GOT3 (cell line): ENCODE measurements around the gene MYLK3.

ENCODE experiments used
- DNase-seq: peaks from one replicate; lab custom pipeline; 2025; ENCODE audit warnings: mixed read lengths; lab: John Stamatoyannopoulos, UW

MYLK3 gene

DNA sequence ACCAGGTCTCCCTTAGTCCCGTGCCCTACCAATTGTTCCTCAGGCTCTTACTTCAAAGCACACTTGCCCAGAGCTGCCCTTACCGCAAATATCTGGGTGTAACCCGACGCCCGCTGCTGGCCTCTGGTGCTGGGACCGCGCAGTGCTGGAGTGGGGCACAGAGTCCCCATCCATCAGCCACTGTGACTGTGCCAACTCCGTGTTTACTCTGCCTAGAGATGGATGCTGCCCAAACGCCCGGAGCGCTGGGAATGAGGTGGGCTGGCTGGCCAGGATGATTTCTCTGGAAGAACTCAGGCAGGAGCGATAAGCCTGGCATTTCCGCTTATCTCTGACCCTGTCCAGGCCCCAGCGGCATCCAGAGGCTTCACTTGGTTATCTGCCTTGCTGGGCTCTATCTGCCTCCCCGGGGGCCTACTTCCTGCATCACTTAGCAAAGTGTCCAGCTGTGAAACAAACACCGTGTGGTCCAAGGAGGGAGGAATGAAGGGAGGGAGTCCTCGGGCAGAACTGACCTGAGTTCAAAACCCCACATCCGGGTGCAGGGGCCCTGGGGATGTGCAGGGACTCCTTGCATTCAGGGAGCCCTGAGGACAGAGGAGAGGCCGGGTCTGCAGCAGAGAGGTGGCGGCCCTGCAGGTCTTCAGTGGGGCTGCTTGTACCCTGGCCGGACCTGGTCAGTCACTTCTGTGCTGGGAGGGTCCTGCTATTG lies 9.4 kb upstream of the MYLK3 start:
- DNase-seq = no peak

DNA sequence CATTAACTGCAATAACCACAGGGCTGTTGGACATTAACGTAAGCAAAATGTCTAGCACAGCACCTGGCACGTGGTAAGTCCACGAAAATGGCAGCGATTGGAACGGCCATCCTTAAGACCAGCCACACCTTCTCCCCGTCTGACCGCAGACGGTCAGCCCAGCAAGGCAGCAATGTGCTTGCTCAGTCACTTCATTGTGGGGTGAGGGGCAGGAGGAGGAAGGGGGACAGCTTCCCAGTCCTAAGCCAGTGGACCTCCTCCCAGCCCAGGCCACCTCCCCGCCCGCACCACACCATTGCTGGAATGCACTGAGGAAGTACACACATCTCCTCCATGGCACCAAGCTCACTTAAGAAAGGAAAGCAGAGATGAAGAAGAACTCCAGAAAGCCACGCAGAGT lies 8.6 kb upstream of the MYLK3 start:
- no peak for DNase-seq

DNA sequence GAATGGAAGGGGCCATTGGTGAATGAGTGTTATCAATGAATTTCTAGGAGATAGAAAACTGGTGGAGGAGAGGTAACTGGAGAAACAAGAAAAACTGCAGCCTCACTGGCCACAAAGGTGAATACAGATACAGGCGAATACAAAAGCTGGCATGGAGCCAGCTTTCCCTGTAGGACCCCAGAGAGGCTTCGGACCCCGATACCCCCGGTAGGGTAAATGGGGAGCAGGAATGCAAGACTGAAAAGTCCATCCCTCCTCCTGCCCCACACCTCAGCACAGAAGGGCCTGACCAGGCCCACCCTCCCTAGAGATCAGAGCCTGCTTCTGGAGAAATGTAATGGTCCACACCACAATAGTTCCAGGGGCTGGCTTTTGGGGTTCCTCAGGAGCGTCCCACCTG lies 4.9 kb upstream of the MYLK3 start:
- DNase-seq = no peak

DNA sequence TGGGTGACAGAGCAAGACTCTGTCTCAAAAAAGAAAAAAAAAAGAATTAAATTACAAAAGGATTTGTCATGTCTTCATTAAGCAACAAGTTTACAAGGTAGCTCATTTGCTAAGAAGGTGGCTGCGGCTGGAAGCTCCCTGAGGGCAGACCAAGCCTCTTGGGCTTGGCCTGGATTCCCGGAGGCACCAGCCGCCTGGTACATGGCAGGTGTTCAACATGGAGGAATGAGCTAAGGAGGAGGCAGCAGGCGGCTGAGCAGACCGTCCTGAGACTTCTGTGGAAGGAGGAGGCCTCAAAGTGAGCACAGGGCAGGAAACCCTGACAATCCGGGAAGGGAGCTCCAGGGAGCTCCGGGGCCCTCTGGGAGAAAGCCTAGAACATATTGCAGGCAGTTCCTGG lies 3.2 kb upstream of the MYLK3 start:
- no peak for DNase-seq

DNA sequence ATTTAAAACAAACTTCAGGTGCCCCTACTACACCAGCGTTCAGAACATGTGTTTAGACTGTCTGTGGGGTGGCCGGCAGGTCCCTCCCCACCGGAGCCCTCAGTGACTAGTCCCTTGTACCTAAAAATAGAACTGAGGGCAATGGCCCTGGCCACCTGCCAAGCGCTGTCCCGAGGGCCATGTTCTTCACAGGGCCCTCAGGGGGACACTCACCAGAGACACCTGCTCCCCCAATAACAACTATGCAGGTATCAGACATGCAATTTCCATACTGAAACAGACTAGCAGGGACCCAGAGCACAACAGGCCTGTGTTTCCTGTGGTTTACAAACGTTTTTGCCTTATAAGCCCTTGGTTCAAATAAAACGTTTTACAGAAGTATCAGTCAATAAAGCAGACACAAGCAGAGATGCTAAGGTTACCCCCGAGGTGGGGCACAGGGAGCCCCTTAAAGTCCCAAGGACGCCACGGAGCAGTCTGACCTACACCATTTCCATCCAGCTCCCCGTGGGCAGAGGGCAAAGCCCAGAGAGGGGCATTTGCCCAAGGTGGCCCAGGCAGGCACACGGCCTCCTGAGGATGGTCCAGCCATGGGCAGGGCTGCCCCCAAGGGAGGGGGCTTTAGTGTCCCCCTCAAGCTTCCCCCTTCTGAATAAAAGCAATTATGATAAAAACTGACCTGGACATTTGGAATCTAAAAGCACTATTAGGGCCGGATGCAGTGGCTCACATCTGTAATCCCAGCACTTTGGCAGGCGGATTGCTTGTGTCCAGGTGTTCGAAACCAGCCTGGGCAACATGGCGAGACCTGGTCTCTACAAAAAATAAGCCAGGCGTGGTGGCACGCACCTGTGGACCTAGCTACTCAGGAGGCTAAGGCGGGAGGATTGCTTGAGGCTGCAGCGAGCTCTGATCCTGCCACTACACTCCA lies 896 bp upstream of the MYLK3 start:
- no peak for DNase-seq

DNA sequence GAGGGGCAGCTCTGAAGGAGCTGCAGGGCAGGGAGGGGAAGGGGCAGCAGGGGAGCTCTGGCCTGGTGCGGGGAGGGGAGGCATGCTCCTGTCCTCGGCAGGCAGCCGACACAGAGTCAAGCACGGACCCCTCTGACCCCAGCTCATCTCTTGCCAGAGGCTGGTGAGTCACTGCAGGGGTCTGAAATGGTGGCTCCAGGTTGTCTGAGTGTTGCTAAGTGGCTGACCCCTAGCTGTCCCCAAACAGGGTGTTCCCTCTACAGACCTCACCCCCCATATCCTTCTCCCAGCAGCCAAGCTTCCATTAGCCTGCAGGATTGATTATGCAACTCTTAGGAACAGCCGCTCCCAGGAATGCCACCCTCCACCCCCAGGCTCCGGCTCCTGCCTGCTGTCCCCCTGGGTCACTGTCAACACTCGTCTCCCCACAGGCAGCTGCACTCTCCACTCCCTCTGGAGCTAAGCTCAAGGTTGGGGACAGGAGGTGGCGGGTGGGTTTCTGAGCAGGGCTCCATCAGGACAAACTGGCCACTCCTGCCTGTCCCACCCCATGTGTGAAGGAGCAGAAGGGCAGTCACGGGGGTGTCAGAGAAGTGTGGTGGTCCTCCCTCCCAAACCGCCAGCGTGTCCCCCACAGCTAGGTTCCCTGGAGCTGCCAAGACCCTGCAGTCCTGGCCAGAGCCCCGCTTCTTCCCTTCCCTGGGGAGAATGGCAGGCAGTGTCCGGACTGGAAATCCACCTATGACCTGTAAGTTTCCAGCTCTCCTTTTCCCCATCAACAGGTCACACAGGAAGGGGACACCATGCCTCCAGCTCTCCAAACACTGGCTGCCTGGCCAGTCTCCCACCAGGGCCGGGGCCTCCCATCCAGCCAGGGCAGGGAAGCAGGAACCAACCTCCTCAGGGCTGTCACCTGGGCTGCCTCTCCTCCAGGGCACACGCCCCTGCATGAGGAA lies 1.0 kb downstream of the MYLK3 start:
- DNase-seq = no peak

DNA sequence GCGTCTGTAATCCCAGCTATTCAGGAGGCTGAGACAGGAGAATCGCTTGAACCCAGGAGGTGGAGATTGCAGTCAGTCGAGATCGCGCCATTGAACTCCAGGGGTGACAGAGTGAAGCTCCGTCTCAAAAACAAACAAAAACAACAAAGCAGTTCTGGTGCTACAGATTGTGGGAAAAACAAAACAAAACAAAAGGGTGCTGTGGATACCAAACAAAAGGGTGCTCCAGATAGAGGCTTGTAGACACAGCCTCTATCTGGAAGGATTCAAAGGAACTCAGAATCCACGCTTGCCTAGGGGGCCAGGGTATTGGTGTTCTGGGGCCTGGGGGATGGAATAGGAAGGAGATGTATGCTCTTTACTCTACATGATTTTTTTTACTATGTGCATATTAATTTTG lies 2.5 kb downstream of the MYLK3 start:
- DNase-seq = no peak

DNA sequence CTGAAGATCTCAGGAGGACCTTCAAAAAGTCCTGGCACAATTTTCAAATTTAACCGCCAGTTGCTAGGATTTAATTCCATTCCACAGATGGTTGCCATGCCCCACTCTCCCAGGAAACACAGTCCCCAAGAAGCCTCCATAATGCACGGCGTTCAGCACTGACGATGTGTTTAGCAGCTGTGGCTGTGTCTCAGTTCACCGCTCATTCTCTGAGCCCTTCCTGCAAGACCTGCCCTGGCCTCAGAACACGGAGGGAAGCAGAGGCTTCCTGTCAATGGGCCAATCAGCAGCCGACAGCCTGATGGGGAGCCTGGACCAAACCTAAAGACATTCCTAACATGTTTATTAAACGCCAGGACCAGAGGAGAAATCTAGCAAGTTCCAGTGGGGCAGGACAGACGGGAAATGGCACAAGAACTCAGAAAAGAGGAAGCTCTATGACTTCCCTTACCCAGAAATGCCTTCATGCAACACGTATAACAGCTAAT lies 4.9 kb downstream of the MYLK3 start:
- no peak for DNase-seq

DNA sequence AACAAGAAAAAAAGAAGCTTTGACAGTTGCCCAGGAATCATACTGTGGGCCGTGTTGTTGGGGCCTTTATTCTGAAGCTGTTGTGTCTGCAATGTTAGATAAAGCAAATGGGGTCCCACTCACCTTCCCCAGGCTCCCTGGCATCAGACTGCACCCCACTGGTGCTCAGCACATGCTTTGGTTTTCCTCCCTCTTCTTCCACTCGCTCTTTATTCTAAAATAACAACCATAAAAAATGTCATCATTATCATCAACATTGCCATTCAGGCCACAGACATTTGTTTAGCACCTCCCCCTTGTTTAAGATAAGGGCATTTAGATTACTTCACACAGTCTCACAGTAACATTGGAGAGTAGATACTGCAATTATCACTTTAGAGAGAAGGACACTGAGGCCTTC lies 8.2 kb downstream of the MYLK3 start:
- no peak for DNase-seq

DNA sequence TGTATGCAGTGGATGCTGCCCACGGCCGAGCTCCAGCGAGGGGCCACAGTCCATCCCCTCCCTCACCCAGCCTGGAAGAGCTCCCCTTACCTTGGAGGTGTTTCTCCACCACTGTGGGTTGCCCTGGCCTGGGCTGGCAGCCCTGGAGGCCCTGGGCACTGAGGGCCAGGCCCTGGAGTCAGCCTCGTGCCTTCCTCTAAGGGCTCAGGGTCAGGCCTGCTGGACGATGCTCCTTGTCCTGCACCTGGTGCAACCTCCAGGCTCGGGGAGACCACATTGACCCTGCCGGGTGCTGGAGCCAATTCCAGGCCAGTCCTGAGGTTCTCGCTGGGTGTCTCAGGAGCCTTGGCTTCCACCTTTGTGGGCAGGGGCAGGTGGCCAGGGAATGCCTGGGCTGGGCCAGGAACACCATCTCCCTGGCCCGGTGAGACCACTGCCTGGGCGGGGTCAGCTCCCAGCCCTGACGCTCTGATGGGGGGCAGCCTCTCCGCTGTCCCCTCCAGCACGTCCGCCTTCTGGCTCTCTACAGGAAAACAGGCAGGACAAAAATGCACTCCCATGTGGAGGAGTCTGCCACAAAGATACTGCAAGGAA lies 10.4 kb downstream of the MYLK3 start:
- DNase-seq = no peak

DNA sequence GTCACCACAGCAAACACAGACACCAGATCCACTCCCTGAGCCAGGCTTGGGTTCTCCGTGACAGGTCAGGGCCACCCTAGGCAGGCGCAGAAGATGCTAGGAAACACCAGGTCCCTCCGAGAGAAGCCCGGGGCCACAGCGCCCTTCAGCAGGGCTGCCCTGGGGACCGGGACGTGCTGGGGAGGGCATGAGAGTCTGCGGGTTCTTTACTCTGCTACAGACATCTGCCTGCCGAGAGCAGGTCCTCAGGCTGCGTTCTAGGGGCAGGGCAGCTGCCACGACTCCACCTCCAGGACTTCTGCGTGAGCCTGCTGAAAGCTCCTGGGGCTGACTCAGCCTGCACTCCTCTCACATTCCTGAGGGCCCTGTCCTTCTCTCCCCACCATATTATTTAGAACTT lies 11.4 kb downstream of the MYLK3 start:
- DNase-seq = no peak

DNA sequence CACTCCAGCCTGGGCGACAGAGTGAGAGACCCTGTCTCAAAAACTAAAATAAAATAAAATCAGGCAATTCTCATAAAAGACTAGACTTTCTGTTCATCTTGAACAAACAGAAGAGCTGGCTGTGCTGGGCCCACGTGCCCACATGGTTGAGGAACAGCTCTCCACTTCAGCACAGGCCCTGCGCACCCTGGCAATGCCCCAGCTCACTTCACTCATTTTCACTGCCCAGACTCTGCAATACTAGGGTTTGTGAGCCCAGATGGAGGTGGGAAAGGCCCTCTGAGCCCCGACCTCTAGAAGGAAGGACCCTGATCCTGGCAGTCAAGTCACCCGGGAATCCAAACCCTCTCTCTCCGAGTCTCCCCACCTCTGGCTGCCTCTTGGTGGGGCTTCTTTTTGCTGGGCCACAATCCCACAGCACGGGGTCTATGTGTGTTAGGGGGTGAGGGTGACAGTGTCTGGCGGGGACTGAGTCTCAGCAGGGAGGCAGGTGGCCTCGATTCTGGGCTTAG lies 14.8 kb downstream of the MYLK3 start:
- no peak for DNase-seq

DNA sequence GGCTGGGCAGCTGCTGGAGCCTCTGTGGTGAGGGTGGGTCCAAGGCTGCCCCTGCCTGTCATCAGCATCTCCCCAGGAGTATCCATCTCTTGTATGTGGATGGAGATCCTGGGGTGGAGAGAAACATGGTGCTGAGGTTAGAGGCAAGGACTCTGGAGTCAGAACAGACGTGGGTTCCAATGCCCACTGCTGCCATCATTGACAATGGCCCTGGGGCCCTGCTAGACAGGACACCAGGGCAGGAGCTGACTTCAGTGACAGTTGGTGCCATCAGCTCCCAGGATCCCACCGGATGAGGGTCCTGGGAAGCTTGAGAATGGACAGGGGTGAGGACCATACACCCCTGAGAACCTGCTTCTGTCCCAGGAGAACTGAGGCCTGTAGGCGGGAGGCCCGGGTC lies 15.6 kb downstream of the MYLK3 start:
- DNase-seq = no peak

DNA sequence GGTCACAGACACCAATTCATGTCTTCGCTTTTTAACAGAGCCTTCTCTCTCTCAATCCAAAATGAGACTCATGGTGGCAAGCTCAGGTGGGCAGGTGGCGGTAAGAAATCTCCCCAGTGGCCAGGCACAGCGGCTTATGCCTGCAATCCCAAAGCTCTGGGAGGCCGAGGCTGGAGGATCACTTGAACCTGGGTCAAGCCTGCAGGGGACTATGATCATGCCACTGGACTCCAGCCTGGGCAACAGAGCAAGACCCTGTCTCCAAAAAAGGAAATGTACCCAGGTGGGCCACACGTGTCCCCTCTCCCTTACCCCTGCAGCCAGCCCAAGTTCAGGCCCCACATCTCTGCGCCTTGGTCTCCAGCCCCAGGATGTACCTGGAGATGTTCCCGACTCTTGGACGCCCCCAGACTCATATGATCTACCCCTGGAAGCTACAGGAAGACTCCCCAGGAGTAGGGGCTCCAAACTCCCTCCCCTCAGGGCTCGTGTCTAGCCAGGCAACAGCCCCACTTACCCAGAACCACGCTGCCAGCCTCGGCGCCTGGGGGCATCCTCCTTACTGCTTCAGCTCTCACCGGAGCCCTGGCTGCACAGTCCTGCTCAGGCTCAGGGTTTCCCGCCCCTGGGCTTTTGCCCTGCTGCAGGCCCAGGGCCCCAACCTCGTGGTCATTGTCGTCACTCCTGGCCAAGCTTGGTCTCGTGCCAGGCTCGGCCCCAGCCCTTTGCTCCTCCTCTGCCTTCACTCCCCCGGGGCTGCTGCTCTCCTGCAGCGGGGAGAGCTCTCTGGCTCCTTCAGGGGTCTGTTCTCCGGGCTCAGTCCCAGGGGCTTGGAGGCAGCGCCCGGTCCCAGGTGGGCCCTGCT lies 16.2 kb downstream of the MYLK3 start:
- DNase-seq = no peak

DNA sequence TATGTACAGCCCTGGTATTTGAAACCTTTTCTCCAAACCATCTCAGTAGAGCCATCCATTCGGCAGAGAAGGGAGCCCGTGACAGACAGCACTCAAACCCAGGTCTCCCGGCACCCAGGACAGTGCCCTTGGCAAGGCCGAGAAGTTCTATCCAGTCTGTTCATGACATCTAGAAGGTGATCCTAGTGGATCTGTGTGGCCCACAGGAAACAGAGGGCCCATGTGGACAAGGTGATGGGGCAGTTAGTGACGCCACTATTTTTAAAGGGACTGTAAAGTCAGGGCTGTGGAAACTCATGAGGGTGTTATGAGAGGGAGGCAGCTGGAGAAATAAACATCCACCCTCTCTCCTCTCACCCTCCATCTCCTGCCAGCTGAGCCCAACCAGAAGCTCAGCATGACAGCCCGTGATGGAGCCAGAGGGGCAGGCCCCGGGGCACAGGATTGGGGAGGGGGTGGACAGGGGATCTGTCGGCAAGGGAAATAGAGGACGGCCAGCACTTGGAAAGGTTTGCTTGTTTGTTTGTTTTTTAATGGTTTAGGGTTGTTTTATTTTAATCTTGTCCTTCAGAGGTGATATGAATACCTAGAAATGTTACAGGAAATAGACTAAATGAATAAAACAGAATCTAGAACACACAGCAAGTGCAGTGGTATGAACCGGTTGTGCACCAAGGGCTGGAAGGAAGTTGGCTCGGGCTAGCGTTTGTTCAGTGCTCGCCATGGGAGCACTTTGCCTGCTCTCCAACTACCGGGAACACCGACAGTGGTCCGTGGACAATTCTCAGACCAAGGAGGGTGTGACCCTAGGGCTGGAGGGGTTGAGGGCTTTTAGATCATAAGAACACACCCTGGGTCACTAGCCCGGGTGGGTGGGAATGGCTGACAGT lies 17.1 kb downstream of the MYLK3 start:
- no peak for DNase-seq

DNA sequence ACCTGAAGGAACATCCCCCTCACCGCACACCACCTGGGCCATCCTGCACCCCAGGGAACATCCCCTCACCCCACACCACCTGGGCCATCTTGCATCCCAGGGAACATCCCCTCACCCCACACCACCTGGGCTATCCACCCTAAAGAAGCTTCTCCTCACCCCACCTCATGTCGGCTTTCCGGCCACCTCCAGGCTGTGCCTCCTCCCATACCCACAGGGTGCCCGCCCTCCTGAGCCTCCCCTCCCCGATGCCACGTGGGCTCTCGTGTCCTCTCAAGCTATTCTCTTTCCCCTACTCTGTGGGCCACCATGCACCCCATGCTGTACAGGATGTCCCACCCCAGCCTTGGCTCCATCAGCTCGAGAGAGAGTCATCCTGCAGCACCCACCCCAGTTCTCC lies 18.0 kb downstream of the MYLK3 start:
- no peak for DNase-seq

DNA sequence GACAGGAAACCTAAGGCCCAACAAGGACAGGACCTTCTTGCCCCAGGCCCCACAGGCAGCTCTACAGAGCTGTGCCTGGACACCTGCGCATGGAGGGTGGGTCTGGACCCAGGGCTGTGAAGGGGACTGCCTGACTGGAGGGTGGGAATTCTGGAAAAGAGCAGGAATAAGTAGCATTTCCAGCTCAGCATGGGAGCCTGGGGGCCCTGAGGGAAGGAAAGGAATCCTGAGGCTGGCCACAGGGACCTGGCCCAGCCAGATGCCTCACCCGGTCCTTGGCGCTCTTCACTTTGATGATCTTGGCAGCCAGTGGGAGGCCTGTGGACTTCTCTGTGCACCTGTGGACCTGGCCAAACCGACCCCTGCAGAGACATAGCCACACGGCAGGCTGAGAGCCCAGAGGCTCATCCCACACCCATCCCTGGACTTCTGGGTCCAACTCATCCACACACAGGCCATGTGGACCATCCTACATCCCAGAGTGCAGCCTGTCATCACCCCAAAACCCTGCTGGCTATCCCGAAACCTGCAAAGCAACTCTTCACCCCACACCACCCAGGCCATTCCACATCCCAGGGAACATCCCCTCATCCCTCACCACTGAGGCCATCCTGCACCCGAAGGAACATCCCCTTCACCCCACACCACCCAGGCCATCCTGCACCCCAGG lies 18.7 kb downstream of the MYLK3 start:
- no peak for DNase-seq

DNA sequence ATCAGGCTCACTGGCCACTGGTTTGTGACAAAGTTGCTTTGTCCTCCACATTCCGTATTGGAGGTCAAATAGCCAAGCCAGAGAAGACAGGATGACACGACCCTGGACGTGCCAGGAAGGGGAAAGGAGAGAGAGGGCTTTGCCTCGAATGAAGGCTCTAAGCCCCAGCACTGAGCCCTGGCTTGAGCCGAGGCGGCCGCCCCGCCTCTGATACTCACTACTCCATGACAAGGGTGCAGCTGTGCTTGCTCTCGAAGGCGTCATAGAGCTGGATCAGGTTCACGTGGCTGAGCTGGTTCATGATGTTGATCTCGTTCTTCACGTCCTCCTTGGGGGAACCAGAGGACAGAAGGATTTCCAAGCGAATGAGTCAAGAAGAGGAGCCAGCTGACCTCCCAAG lies 19.3 kb downstream of the MYLK3 start:
- DNase-seq = no peak

DNA sequence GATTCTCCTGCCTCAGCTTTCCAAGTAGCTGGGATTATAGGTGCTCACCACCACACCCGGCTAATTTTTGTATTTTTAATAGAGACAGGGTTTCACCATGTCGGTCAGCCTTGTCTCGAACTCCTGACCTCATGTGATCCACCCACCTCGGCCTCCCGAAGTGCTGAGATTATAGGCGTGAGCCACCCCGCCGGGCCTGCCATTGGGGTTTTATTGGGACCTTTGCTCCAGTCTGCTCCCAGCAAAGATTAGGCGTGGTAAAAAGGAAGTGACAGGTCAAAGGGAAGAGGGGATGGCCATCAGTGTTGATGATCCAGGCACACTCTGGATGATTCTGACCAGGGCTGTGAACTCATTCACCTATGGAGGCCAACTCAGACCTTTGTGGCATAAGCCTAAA lies 20.5 kb downstream of the MYLK3 start:
- no peak for DNase-seq
